ENCODE results near the gene NOS1.

- TF ChIP-seq, protein P1, sequence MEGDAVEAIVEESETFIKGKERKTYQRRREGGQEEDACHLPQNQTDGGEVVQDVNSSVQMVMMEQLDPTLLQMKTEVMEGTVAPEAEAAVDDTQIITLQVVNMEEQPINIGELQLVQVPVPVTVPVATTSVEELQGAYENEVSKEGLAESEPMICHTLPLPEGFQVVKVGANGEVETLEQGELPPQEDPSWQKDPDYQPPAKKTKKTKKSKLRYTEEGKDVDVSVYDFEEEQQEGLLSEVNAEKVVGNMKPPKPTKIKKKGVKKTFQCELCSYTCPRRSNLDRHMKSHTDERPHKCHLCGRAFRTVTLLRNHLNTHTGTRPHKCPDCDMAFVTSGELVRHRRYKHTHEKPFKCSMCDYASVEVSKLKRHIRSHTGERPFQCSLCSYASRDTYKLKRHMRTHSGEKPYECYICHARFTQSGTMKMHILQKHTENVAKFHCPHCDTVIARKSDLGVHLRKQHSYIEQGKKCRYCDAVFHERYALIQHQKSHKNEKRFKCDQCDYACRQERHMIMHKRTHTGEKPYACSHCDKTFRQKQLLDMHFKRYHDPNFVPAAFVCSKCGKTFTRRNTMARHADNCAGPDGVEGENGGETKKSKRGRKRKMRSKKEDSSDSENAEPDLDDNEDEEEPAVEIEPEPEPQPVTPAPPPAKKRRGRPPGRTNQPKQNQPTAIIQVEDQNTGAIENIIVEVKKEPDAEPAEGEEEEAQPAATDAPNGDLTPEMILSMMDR (IDR thresholded peaks at IDR 0.05), result no peak
- TF ChIP-seq POLR2A (IDR thresholded peaks at IDR 0.05), result no peak
- TF ChIP-seq POLR2AphosphoS5 (IDR thresholded peaks at IDR 0.05; ENCODE audit: insufficient read depth in 1 of 2, low read depth in 1 of 2), result no peak
Measured at GRCh38 chr12:117273091-117273490, 88.3 kb downstream of the NOS1 start.
